Liver (tissue), 3 donors: ENCODE results near the gene TNNI3.

Experiments
- ATF3 ChIP-seq: IDR thresholded peaks from 2 replicates; pipeline ENCODE4 v1.6.1; 2016; ENCODE audit warnings: antibody characterized with exemption
- CTCF ChIP-seq: fragments of 150-350 bp; IDR thresholded peaks from 2 replicates; pipeline ENCODE4 v1.5.1; 2017; ENCODE audit warnings: improper control_type of control experiment, low read depth, low read length; ENCODE audit not compliant: missing input control
- EGR1 ChIP-seq, 2 donors: IDR thresholded peaks; 2 replicates each; pipeline ENCODE4 v1.6.1; 2016 to 2018; ENCODE audit warnings: antibody characterized with exemption in 2 of 2, low read depth in 2 of 2
- JUND ChIP-seq, 2 donors: IDR thresholded peaks; 2 replicates each; pipeline ENCODE4 v1.6.1; 2016; ENCODE audit warnings: antibody characterized with exemption in 2 of 2
- NR2F2 ChIP-seq: IDR thresholded peaks from 2 replicates; pipeline ENCODE4 v1.6.1; 2016; ENCODE audit warnings: antibody characterized with exemption
- RAD21 ChIP-seq, 2 donors: IDR thresholded peaks; 2 replicates each; pipeline ENCODE4 v1.6.1; 2016; ENCODE audit warnings: antibody characterized with exemption in 2 of 2, mild to moderate bottlenecking in 2 of 2
- SP1 ChIP-seq: IDR thresholded peaks from 2 replicates; pipeline ENCODE4 v1.6.1; 2018; ENCODE audit warnings: antibody characterized with exemption, mild to moderate bottlenecking
- TAF1 ChIP-seq: conservative IDR thresholded peaks from 2 replicates; pipeline ENCODE4 v1.6.1; 2016; ENCODE audit warnings: antibody characterized with exemption, mild to moderate bottlenecking
- YY1 ChIP-seq: IDR thresholded peaks from 2 replicates; pipeline ENCODE4 v1.6.1; 2016; ENCODE audit warnings: antibody characterized with exemption, mild to moderate bottlenecking
- TF ChIP-seq, protein P1 (sequence below): IDR thresholded peaks from 2 replicates; pipeline ENCODE4 v1.6.1; 2016; ENCODE audit warnings: antibody characterized with exemption, mild to moderate bottlenecking
- TF ChIP-seq, protein P2 (sequence below): IDR thresholded peaks from 2 replicates; pipeline ENCODE4 v1.6.1; 2016; ENCODE audit warnings: antibody characterized with exemption
- TF ChIP-seq, protein P3 (sequence below): IDR thresholded peaks from 2 replicates; pipeline ENCODE4 v1.6.1; 2016; ENCODE audit warnings: antibody characterized with exemption
- donor health status: healthy.
- donor health status: healthy.

DNA sequence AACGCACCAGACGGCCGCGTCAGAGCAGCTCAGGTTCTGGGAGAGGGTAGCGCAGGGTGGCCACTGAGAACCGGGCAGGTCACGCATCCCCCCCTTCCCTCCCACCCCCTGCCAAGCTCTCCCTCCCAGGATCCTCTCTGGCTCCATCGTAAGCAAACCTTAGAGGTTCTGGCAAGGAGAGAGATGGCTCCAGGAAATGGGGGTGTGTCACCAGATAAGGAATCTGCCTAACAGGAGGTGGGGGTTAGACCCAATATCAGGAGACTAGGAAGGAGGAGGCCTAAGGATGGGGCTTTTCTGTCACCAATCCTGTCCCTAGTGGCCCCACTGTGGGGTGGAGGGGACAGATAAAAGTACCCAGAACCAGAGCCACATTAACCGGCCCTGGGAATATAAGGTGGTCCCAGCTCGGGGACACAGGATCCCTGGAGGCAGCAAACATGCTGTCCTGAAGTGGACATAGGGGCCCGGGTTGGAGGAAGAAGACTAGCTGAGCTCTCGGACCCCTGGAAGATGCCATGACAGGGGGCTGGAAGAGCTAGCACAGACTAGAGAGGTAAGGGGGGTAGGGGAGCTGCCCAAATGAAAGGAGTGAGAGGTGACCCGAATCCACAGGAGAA, 42.0 kb downstream of the TNNI3 start:
- TF ChIP-seq CTCF, result no peak
- TF ChIP-seq, protein P1, sequence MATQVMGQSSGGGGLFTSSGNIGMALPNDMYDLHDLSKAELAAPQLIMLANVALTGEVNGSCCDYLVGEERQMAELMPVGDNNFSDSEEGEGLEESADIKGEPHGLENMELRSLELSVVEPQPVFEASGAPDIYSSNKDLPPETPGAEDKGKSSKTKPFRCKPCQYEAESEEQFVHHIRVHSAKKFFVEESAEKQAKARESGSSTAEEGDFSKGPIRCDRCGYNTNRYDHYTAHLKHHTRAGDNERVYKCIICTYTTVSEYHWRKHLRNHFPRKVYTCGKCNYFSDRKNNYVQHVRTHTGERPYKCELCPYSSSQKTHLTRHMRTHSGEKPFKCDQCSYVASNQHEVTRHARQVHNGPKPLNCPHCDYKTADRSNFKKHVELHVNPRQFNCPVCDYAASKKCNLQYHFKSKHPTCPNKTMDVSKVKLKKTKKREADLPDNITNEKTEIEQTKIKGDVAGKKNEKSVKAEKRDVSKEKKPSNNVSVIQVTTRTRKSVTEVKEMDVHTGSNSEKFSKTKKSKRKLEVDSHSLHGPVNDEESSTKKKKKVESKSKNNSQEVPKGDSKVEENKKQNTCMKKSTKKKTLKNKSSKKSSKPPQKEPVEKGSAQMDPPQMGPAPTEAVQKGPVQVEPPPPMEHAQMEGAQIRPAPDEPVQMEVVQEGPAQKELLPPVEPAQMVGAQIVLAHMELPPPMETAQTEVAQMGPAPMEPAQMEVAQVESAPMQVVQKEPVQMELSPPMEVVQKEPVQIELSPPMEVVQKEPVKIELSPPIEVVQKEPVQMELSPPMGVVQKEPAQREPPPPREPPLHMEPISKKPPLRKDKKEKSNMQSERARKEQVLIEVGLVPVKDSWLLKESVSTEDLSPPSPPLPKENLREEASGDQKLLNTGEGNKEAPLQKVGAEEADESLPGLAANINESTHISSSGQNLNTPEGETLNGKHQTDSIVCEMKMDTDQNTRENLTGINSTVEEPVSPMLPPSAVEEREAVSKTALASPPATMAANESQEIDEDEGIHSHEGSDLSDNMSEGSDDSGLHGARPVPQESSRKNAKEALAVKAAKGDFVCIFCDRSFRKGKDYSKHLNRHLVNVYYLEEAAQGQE, result no peak
- no peak for TF ChIP-seq YY1
- TF ChIP-seq, protein P2, sequence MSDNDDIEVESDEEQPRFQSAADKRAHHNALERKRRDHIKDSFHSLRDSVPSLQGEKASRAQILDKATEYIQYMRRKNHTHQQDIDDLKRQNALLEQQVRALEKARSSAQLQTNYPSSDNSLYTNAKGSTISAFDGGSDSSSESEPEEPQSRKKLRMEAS, result no peak
- no peak for TF ChIP-seq ATF3
- TF ChIP-seq EGR1 (IDR thresholded peaks at IDR 0.05; ENCODE audit: low read depth in 2 of 2), result no peak
- no peak for TF ChIP-seq RAD21 (IDR thresholded peaks at IDR 0.05)
- TF ChIP-seq NR2F2, result no peak
- TF ChIP-seq, protein P3, sequence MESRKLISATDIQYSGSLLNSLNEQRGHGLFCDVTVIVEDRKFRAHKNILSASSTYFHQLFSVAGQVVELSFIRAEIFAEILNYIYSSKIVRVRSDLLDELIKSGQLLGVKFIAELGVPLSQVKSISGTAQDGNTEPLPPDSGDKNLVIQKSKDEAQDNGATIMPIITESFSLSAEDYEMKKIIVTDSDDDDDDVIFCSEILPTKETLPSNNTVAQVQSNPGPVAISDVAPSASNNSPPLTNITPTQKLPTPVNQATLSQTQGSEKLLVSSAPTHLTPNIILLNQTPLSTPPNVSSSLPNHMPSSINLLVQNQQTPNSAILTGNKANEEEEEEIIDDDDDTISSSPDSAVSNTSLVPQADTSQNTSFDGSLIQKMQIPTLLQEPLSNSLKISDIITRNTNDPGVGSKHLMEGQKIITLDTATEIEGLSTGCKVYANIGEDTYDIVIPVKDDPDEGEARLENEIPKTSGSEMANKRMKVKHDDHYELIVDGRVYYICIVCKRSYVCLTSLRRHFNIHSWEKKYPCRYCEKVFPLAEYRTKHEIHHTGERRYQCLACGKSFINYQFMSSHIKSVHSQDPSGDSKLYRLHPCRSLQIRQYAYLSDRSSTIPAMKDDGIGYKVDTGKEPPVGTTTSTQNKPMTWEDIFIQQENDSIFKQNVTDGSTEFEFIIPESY, result no peak
- TF ChIP-seq JUND (IDR thresholded peaks at IDR 0.05), result no peak
- no peak for TF ChIP-seq TAF1
- TF ChIP-seq SP1, result no peak
